Panc1 (cell line): Measurements from ENCODE around the gene N4BP2L2.

ENCODE experiments used
- CTCF ChIP-seq: fragments of 450-650 bp; IDR thresholded peaks from 2 replicates; pipeline ENCODE4 v1.5.1; 2017; ENCODE audit warnings: mild to moderate bottlenecking
- POLR2AphosphoS5 ChIP-seq: IDR thresholded peaks from 2 replicates; pipeline ENCODE4 v1.6.1; 2012; ENCODE audit warnings: mild to moderate bottlenecking, low read depth, low read length, moderate library complexity
- REST ChIP-seq, 2 experiments: IDR thresholded peaks; 2 replicates each; pipeline ENCODE4 v1.6.1; 2011 to 2012; ENCODE audit warnings: low read depth in 2 of 2, control low read depth in 1 of 2, low read length in 1 of 2, mild to moderate bottlenecking in 1 of 2, moderate library complexity in 1 of 2; ENCODE audit not compliant: insufficient read depth in 1 of 2
- SIN3A ChIP-seq: IDR thresholded peaks from 2 replicates; pipeline ENCODE4 v1.6.1; 2012; ENCODE audit warnings: low read depth, mild to moderate bottlenecking, low read length, moderate library complexity, borderline replicate concordance; ENCODE audit not compliant: insufficient read depth
- TCF7L2 ChIP-seq: IDR thresholded peaks from 2 replicates; pipeline ENCODE4 v1.6.1; 2011; ENCODE audit warnings: mild to moderate bottlenecking, low read depth, low read length, inconsistent platforms

- no peak for TF ChIP-seq CTCF
- TF ChIP-seq REST (IDR thresholded peaks at IDR 0.05; ENCODE audit: insufficient read depth in 1 of 2, low read depth in 2 of 2, low read length in 1 of 2) = no peak
- TF ChIP-seq POLR2AphosphoS5 = no peak
- no peak for TF ChIP-seq TCF7L2
- TF ChIP-seq SIN3A = no peak
These were observed 3.5 kb downstream of the N4BP2L2 start for GRCh38 chr13:32535115-32535514.
